ENCODE results near the gene CRLF2. TPM values are rescaled to one million over a fixed set of nuclear protein-coding genes. Genes with fewer than 3 reads are reported as not detected.

CRLF2 gene
- total and polyA plus RNA-seq, 2 experiments from 2014 or later = not detected

DNA sequence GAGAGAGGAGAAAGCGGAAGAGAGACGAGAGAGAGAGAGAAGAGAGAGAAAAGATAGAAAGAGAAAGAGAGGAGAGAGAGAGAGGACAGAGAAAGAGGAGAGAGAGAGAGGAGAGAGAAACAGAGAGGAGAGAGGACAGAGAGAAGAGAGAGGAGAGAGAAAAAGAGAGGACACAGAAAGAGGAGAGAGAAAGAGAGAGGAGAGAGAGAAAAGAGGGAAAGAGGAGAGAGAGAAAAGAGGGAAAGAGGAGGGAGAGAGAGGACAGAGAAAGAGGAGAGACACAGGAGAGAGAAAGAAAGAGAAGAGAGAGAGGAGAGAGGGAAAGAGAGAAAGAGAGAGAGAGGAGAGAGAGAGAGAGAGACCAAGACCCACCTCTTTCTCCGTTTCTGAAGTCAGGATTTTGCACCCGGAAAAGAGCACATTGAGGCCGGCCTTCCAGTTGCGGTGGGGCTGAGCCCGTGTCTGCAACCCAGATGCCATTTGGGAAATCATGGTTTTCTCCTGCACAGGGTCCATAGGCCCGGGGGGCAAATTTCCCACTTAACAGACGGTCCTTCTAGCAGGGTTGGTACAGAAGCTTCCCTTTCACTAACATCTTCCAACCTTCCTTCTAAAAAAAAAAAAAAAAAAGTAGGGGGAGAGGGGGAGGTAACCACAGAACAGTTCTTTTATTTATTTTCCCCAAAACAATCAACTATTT is 60.9 kb downstream of the CRLF2 start (continued):
- TF ChIP-seq REST (IDR thresholded peaks at IDR 0.05; ENCODE audit: unreplicated experiment) = no peak
- TF ChIP-seq STAT1 (IDR thresholded peaks at IDR 0.05; ENCODE audit: unreplicated experiment) = no peak

GRCh38 chrX:1150569-1151347 is 61.7 kb downstream of the CRLF2 start:
- peaks cover 25% of the 10 kb centered on the region for H3K36me3 Mint-ChIP-seq (ENCODE audit: low read depth)
- 0 out of 2 replicates have a peak, but pooled peaks cover 3% of the 10 kb centered on the region for H3K4me1 ChIP-seq (ENCODE audit: insufficient read depth)
- H4K20me1 ChIP-seq (replicated peaks; ENCODE audit: insufficient read depth) = no peaks in the 10 kb centered on the region
- no peaks in the 10 kb centered on the region for H3K79me2 ChIP-seq (replicated peaks; ENCODE audit: insufficient read depth)
- H3K27me3 ChIP-seq (ENCODE audit: insufficient read depth) = no peaks in the 10 kb centered on the region
- peak overlapping the region; percentile 83 for H2AFZ ChIP-seq
- no peaks in the 10 kb centered on the region for H3K9me2 ChIP-seq (ENCODE audit: insufficient read depth)
- no peak for ATAC-seq
- peaks cover 5% of the 10 kb centered on the region for H3K27me3 Mint-ChIP-seq (ENCODE audit: insufficient read depth, low read depth, poor library complexity)
- no peak overlapping the region for H3K27ac ChIP-seq (ENCODE audit: low read depth)
- no peaks in the 10 kb centered on the region for H3K36me3 ChIP-seq (ENCODE audit: insufficient read depth)
- no peaks in the 10 kb centered on the region; the same call in 2 of the 3 replicates for H3K4me1 Mint-ChIP-seq
- no peak overlapping the region for H3K27ac Mint-ChIP-seq
- H3F3A ChIP-seq (replicated peaks; ENCODE audit: low read depth) = no peaks in the 10 kb centered on the region
- DNase-seq (ENCODE audit: low spot score) = no peak
- no peak overlapping the region for H3K4me3 ChIP-seq
- H3K4me2 ChIP-seq = no peak overlapping the region
- peaks cover 78% of the 10 kb centered on the region for H3K9me3 Mint-ChIP-seq
- no peak overlapping the region for H3K4me3 Mint-ChIP-seq
- TF ChIP-seq EZH2phosphoT487 (IDR thresholded peaks at IDR 0.05; ENCODE audit: unreplicated experiment) (no peak), CREB1 (CRISPR knock-in tag; IDR thresholded peaks at IDR 0.05; ENCODE audit: low read depth) (no peak), JUNB (IDR thresholded peaks at IDR 0.05; ENCODE audit: unreplicated experiment) (no peak), EZH2 (IDR thresholded peaks at IDR 0.05; ENCODE audit: low read depth, unreplicated experiment) (no peak), ZNF114 (CRISPR knock-in tag; IDR thresholded peaks at IDR 0.05) (no peak), REST (IDR thresholded peaks at IDR 0.05; ENCODE audit: unreplicated experiment) (no peak), ZNF331 (CRISPR knock-in tag; IDR thresholded peaks at IDR 0.05; ENCODE audit: low read depth) (no peak), NANOG (IDR thresholded peaks at IDR 0.05; ENCODE audit: borderline replicate concordance) (no peak), ETS1 (IDR thresholded peaks at IDR 0.05) (no peak)

Measured in GM23338 (cell line).